Endodermal cell (in vitro differentiated cells): ENCODE data around the gene MPG. TPM values are rescaled to one million over a fixed set of nuclear protein-coding genes. Genes with fewer than 3 reads are reported as not detected.
A peak's percentile ranks its signal among the peaks of the same experiment; 100 is the strongest.

ENCODE experiments used
- DNase-seq: peaks from one replicate; pipeline ENCODE4 v3.0.0-alpha.2; 2017
- H3K27ac ChIP-seq: 2 replicates; pipeline ENCODE4 v1.5.1; 2013; ENCODE audit warnings: mild to moderate bottlenecking, low read depth, low read length, moderate library complexity
- H3K27me3 ChIP-seq: 2 replicates; pipeline ENCODE4 v1.6.1; 2013; ENCODE audit warnings: mild to moderate bottlenecking, low read length, moderate library complexity; ENCODE audit not compliant: insufficient read depth, control insufficient read depth, poor library complexity, severe bottlenecking
- H3K36me3 ChIP-seq: 2 replicates; pipeline ENCODE4 v1.7.0; 2013; ENCODE audit warnings: mild to moderate bottlenecking, low read length, moderate library complexity; ENCODE audit not compliant: control insufficient read depth, insufficient read depth
- H3K4me1 ChIP-seq: one replicate; pipeline ENCODE4 v1.7.0; 2013; ENCODE audit warnings: low read length; ENCODE audit not compliant: control insufficient read depth, insufficient read depth
- H3K4me3 ChIP-seq: 2 replicates; pipeline ENCODE4 v1.5.1; 2013; ENCODE audit warnings: mild to moderate bottlenecking, low read length, moderate library complexity
- H3K9ac ChIP-seq: 2 replicates; pipeline ENCODE4 v1.6.1; 2013; ENCODE audit warnings: mild to moderate bottlenecking, low read length, moderate library complexity; ENCODE audit not compliant: poor library complexity, severe bottlenecking; ENCODE audit errors: extremely low read depth
- H3K9me3 ChIP-seq: 2 replicates; pipeline ENCODE4 v1.6.1; 2013; ENCODE audit warnings: mild to moderate bottlenecking, low read length, moderate library complexity; ENCODE audit not compliant: control insufficient read depth
- H3K27ac Mint-ChIP-seq: 2 replicates; pipeline ENCODE4 v1.8.0; 2020; ENCODE audit warnings: mixed read lengths
- H3K27me3 Mint-ChIP-seq: 2 replicates; pipeline ENCODE4 v1.8.0; 2021; ENCODE audit warnings: mild to moderate bottlenecking, mixed read lengths; ENCODE audit not compliant: insufficient read depth
- H3K36me3 Mint-ChIP-seq: 2 replicates; pipeline ENCODE4 v1.8.0; 2020; ENCODE audit warnings: low read depth, mixed read lengths
- H3K4me1 Mint-ChIP-seq: 2 replicates; pipeline ENCODE4 v1.8.0; 2020; ENCODE audit warnings: mixed read lengths
- H3K4me3 Mint-ChIP-seq: 2 replicates; pipeline ENCODE4 v1.8.0; 2020; ENCODE audit warnings: mild to moderate bottlenecking, moderate library complexity, mixed read lengths
- H3K9me3 Mint-ChIP-seq: 2 replicates; pipeline ENCODE4 v1.8.0; 2020; ENCODE audit warnings: mild to moderate bottlenecking, mixed read lengths
- CTCF ChIP-seq: fragments of 200-600 bp; sonication (generic); conservative IDR thresholded peaks from 2 replicates; pipeline ENCODE4 v1.5.0; 2021; ENCODE audit warnings: antibody characterized with exemption, mild to moderate bottlenecking
- WGBS, 2 experiments: methylation state at CpG; one replicate each; pipeline versions ENCODE4 v1.1.5 to v1.1.7; 2013; ENCODE audit warnings: missing lambda C conversion rate in 2 of 2, mixed read lengths in 1 of 2; ENCODE audit not compliant: insufficient coverage in 1 of 2, insufficient read length in 1 of 2; 5-methylcytosine and 5-hydroxymethylcytosine counted together
- total RNA-seq, 2 donors: library from RNA; stranded (reverse); fragmentation: NEBNext Ultra II Directional in 1 of 2; extraction: Animal tissue kit (Norgen Biotek cat#: 25700) in 1 of 2; gene quantifications; 2 replicates in 1 of 2; 3 replicates in 1 of 2; pipeline ENCODE4 v1.2.1, GENCODE V29; 2021

Gene MPG
- total RNA-seq, 2 donors from 2014 or later: 59.9 to 62.2 TPM

GRCh38 chr16:71210-71539 lies 6.8 kb upstream of the MPG start:
- H3K9me3 ChIP-seq: no peaks in the 10 kb centered on the region
- peaks cover 22% of the 10 kb centered on the region for H3K4me1 ChIP-seq
- H3K27ac Mint-ChIP-seq: peak overlapping the region; percentile 90
- no peaks in the 10 kb centered on the region for H3K9me3 Mint-ChIP-seq
- no peaks in the 10 kb centered on the region for H3K36me3 Mint-ChIP-seq
- H3K4me3 Mint-ChIP-seq: peak overlapping the region; percentile 81
- 57 to 77% methylated on average over 2 to 5 of the region's 5 CpGs for WGBS, 2 experiments
- no peaks in the 10 kb centered on the region for H3K27me3 ChIP-seq
- no peaks in the 10 kb centered on the region for H3K27me3 Mint-ChIP-seq
- H3K36me3 ChIP-seq: no peaks in the 10 kb centered on the region
- peak overlapping the region; percentile 92 for H3K4me3 ChIP-seq
- H3K27ac ChIP-seq: no peak overlapping the region
- H3K4me1 Mint-ChIP-seq: peaks cover 46% of the 10 kb centered on the region
- peak overlapping the region; percentile 71 for H3K9ac ChIP-seq
- no peak for TF ChIP-seq CTCF
- no peak for DNase-seq

- Mint-ChIP-seq H3K9me3 (no peaks in the 10 kb centered on the region), H3K27me3 (no peaks in the 10 kb centered on the region), H3K36me3 (no peaks in the 10 kb centered on the region), H3K27ac (peak overlapping the region; percentile 90), H3K4me3 (peak overlapping the region; percentile 81), H3K4me1 (peaks cover 51% of the 10 kb centered on the region)
- Histone ChIP-seq H3K9ac (peak overlapping the region; percentile 71), H3K27me3 (no peaks in the 10 kb centered on the region), H3K36me3 (no peaks in the 10 kb centered on the region), H3K4me1 (peaks cover 27% of the 10 kb centered on the region), H3K9me3 (no peaks in the 10 kb centered on the region), H3K27ac (peak overlapping the region; percentile 57), H3K4me3 (peak overlapping the region; percentile 92)
- DNase-seq: peak; percentile 95
- WGBS, 2 experiments: 0 to 1% methylated on average over 11 to 57 of the region's 57 CpGs
- TF ChIP-seq CTCF: peak; percentile 13
Observed at GRCh38 chr16:71540-72401, 6.3 kb upstream of the MPG start.

DNA sequence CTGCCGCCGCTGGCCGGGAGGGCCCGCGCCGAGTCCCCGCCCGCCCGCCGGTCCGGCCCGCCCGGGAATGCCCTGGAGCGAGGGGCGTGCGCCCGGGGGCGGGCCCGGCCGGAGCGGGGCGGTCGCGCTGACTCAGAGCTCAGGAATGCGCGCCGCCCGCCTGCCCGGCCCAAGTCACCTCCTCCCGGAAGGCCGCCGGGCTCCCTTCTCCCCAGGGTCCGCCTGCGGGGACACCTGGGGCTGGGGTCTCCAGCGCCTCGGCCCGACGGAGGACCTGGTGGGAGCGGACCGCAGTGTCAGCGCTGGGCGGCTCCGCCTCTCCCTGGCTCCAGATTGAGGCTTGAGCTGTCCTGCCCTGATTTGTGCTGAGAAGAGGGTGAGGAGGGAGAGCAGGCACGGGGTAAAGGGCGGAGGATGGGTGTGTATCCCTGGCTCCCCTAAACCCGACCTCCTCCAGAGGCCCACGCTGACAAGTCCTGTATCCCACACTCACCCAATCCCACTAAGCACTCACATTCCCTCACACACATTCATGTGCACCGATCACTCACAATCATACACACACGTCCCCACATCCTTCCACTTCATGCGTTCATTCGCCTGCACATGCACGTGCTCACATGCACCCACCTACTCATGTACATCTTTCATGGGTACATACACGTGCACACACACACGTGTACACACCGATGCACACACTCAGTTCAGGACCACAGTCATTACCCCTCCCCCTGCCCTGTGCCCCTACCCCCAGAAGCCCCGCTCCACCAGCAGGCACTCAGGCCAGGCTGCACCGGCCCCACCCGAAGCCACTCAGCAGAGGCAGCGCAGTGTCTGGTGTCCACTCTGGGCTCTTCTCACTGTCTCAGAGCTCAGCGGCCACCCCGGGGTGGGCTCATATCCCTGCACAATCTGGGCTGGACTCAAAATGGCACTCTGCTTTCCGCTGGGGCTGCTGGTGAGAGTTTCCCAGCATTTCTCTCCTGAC lies 5.2 kb upstream of the MPG start, which contains the start of gene RHBDF1:
TSS of gene RHBDF1 (minus strand) at position 71 of the 988 bp plus-strand sequence. CDS start 7,616 bp downstream, outside the sequence.
- TF ChIP-seq CTCF: no peak
- H3K27ac Mint-ChIP-seq: peak within 1 kb of the TSS; percentile 95
- peak within 1 kb of the TSS; percentile 57 for H3K27ac ChIP-seq
- H3K9me3 ChIP-seq: no peaks in the 10 kb centered on the region
- H3K4me1 Mint-ChIP-seq: peaks cover 53% of the 10 kb centered on the region
- H3K27me3 ChIP-seq: no peaks in the 10 kb centered on the region
- 25 to 61% methylated on average over 17 to 62 of the region's 62 CpGs for WGBS, 2 experiments
- peak within 1 kb of the TSS; percentile 92 for H3K4me3 ChIP-seq
- peak; percentile 92 for DNase-seq
- peak within 1 kb of the TSS; percentile 81 for H3K4me3 Mint-ChIP-seq
- H3K9ac ChIP-seq: peak within 1 kb of the TSS; percentile 71
- no peaks in the 10 kb centered on the region for H3K36me3 Mint-ChIP-seq
- H3K9me3 Mint-ChIP-seq: no peaks in the 10 kb centered on the region
- no peaks in the 10 kb centered on the region for H3K27me3 Mint-ChIP-seq
- H3K4me1 ChIP-seq: peaks cover 33% of the 10 kb centered on the region
- H3K36me3 ChIP-seq: no peaks in the 10 kb centered on the region
